ENCODE measurements around the gene AQP2. TPM values are rescaled to one million over a fixed set of nuclear protein-coding genes. Genes with fewer than 3 reads are reported as not detected.

The AQP2 gene
- total and polyA plus RNA-seq, 2 donors from 2014 or later, result 122 to 666 TPM

DNA sequence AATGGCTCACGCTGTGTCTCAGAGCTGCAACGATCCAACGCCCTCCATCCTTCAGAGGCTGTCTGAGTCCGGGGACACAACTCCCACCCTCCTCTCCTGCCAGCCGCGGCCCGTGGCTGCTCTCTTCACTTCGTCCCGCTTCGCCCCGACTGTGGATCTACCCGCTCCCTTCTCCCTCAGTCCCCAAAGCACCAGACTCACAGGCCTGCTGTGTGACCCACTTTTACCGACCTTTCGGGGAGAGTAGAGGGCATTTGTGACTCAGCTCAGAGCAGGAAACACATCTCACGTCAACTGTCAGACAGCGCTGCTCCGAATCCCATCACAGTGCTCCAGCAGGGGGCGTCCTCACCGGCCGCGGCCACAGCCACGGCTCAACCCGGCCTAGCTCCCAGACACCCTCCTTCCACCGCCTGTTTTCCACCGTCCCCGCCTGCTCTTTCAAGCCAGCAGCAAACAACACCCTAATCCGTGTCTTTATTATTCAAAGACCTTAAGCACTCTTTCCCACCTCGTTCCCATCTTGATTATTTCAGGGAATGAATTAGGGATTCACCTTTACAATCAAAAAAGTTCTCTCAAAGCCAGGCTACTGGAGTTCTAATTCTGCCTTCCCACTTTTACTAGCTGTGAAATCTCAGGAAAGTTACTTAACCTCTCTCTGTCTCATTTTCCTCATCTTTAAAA, 5.0 kb upstream of the AQP2 start:
- no peaks in the 10 kb centered on the region for H3K36me3 ChIP-seq (ENCODE audit: control insufficient read depth in 2 of 3, insufficient read depth in 3 of 3, low read length in 3 of 3)
- peak overlapping the region; percentile 14 to 33 (median 24) for H3K4me3 ChIP-seq (ENCODE audit: low read length in 3 of 3)
- TF ChIP-seq, protein P1, sequence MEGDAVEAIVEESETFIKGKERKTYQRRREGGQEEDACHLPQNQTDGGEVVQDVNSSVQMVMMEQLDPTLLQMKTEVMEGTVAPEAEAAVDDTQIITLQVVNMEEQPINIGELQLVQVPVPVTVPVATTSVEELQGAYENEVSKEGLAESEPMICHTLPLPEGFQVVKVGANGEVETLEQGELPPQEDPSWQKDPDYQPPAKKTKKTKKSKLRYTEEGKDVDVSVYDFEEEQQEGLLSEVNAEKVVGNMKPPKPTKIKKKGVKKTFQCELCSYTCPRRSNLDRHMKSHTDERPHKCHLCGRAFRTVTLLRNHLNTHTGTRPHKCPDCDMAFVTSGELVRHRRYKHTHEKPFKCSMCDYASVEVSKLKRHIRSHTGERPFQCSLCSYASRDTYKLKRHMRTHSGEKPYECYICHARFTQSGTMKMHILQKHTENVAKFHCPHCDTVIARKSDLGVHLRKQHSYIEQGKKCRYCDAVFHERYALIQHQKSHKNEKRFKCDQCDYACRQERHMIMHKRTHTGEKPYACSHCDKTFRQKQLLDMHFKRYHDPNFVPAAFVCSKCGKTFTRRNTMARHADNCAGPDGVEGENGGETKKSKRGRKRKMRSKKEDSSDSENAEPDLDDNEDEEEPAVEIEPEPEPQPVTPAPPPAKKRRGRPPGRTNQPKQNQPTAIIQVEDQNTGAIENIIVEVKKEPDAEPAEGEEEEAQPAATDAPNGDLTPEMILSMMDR (IDR thresholded peaks at IDR 0.05; ENCODE audit: borderline replicate concordance, extremely low read depth, insufficient read depth), result peak; percentile 79
- H3K4me1 ChIP-seq (ENCODE audit: control insufficient read depth in 2 of 3, insufficient read depth in 2 of 3, low read depth in 1 of 3, low read length in 3 of 3), result peaks cover 0 to 6% (median 4%) of the 10 kb centered on the region in 3 donors
- intact Hi-C loops (cut with DNase I), result no loop called here
- no peaks in the 10 kb centered on the region for H3K27me3 ChIP-seq (ENCODE audit: control insufficient read depth, insufficient read depth, low read length)
- H3K27ac ChIP-seq (ENCODE audit: low read depth in 2 of 2, low read length in 2 of 2), result peak overlapping the region; percentile 35 to 51
- no peaks in the 10 kb centered on the region for H3K9me3 ChIP-seq (ENCODE audit: control insufficient read depth in 2 of 3, insufficient read depth in 1 of 3, low read length in 3 of 3)
- peak overlapping the region in 1 of 3 donors; percentile 49 for H3K9ac ChIP-seq (ENCODE audit: low read length in 3 of 3)
- FAIRE-seq (peak; percentile 6), DNase-seq (peak; percentile 76 to 93 (median 85))

DNA sequence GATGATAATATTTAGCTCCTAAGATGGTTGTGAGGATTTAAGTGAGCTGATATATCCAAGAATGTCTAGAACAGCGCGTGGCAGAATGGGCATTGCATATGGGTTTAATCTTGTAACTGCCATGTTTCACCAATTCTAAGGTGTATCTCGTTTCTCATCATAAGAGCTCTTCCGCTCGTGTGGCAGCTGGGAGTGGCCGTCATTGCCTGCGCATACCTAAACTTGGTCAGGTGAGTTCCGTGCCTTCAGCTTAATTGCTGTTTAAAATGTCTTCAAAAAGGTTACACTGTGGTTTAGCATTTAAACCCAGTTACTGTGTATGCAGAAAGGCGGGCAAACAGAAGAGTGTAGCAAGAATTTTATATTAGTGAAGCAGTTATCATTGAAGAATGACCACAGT, 4.5 kb upstream of the AQP2 start:
- Histone ChIP-seq H3K9me3 (ENCODE audit: control insufficient read depth in 2 of 3, insufficient read depth in 1 of 3, low read length in 3 of 3) (no peaks in the 10 kb centered on the region), H3K36me3 (ENCODE audit: control insufficient read depth in 2 of 3, insufficient read depth in 3 of 3, low read length in 3 of 3) (no peaks in the 10 kb centered on the region), H3K27me3 (ENCODE audit: control insufficient read depth, insufficient read depth, low read length) (no peaks in the 10 kb centered on the region), H3K9ac (ENCODE audit: low read length in 3 of 3) (peak overlapping the region in 1 of 3 donors; percentile 49), H3K4me3 (ENCODE audit: low read length in 3 of 3) (peak overlapping the region in 1 of 3 donors; percentile 24), H3K27ac (ENCODE audit: low read depth in 2 of 2, low read length in 2 of 2) (peak overlapping the region in 1 of 2 donors; percentile 51), H3K4me1 (ENCODE audit: control insufficient read depth in 2 of 3, insufficient read depth in 2 of 3, low read depth in 1 of 3, low read length in 3 of 3) (peaks cover 0 to 6% (median 4%) of the 10 kb centered on the region in 3 donors)
- intact Hi-C loops (cut with DNase I), result no loop called here
- TF ChIP-seq, protein P1 (IDR thresholded peaks at IDR 0.05; ENCODE audit: borderline replicate concordance, extremely low read depth, insufficient read depth), result no peak
- peak in 2 of 5 donors; percentile 23 to 38 for DNase-seq
- FAIRE-seq, result no peak

DNA sequence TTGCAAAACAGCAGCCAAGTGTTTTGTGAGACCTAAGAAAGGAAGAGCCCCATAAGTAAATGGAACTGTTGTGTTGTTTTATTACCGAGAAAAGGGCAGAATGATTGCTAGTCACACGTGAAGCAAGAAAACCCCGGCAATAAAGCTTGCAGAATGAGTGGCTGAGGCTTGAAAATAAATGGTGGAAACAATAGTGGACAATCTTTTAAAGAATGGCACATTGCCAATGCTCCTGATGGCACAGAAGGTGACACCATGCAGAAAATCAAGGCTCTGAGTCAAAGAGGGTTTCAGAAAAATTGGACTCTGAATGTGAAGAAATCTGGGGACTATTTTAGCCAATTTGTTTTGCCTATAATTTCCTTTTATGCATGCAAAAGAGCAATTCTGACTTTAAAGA, 4.0 kb upstream of the AQP2 start:
- Histone ChIP-seq H3K27me3 (ENCODE audit: control insufficient read depth, insufficient read depth, low read length) (no peaks in the 10 kb centered on the region), H3K9ac (ENCODE audit: low read length in 3 of 3) (no peak overlapping the region), H3K4me3 (ENCODE audit: low read length in 3 of 3) (no peak overlapping the region), H3K9me3 (ENCODE audit: control insufficient read depth in 2 of 3, insufficient read depth in 1 of 3, low read length in 3 of 3) (no peaks in the 10 kb centered on the region), H3K4me1 (ENCODE audit: control insufficient read depth in 2 of 3, insufficient read depth in 2 of 3, low read depth in 1 of 3, low read length in 3 of 3) (peaks cover 0 to 6% (median 4%) of the 10 kb centered on the region in 3 donors), H3K36me3 (ENCODE audit: control insufficient read depth in 2 of 3, insufficient read depth in 3 of 3, low read length in 3 of 3) (no peaks in the 10 kb centered on the region), H3K27ac (ENCODE audit: low read depth in 2 of 2, low read length in 2 of 2) (no peak overlapping the region)
- intact Hi-C loops (cut with DNase I), result no loop called here
- TF ChIP-seq, protein P1 (IDR thresholded peaks at IDR 0.05; ENCODE audit: borderline replicate concordance, extremely low read depth, insufficient read depth), result no peak
- no peak for FAIRE-seq
- DNase-seq, result no peak
